ENCODE data around the gene TICAM2. TPM values are rescaled to one million over a fixed set of nuclear protein-coding genes. Genes with fewer than 3 reads are reported as not detected.
A peak's percentile ranks its signal among the peaks of the same experiment; 100 is the strongest.
"Not testable (repeated sequence)": the region's sequence is repeated elsewhere in the genome, so short reads cannot be mapped to it uniquely, and the experiment has no call there.

Gene TICAM2, protein sequence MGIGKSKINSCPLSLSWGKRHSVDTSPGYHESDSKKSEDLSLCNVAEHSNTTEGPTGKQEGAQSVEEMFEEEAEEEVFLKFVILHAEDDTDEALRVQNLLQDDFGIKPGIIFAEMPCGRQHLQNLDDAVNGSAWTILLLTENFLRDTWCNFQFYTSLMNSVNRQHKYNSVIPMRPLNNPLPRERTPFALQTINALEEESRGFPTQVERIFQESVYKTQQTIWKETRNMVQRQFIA
- total RNA-seq (11.9 TPM), polyA plus RNA-seq (3.0 TPM)

DNA sequence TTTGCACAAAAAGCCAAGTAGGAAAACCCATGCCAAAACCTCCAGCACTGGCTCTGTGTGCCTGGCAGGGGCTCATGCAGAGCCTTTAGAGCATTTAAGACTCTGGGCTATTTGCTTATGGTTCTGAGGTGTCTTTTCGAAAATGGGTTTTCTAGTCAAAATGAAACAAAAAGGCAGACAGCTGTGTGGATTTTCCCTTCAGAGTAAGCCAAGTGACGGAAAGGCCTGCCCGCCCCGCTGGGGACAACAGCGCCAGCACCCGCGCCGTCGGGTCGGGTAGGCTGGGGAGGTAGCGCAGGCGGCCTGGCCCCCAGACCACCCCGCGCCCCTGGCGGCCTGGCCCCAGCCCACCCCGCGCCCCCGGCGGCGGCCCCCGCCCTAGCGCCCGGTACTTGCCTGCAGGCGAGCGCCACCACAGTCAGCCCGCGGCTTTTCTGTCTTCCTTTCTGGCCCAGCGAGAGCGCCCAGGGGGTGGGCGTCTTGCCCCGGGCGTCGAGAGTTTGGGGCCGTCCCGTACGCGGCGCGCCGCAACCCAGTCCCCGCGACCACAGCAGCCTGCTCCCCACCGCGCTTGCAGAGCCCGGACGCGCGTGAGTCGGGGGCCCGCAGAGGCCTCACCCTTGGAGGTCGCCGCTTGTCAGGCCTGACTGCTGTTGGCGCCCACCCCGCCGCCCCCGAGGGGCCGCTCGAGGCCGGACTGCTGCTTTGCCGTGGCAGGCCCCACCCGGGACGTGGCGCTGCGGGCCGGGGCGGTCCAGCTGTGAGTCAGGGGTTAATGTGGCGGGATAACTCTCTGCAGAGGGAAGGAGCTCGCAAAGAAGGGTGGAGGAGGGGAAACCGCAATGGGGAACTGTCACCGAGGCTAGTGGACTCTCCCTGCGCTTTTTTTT, at the start of gene TICAM2:
TICAM2 (minus strand) TSS at position 779 of the 890 bp plus-strand sequence. CDS start 21,223 bp downstream, outside the sequence.
- under 1% methylated on average over 71 of the region's 71 CpGs for WGBS

DNA sequence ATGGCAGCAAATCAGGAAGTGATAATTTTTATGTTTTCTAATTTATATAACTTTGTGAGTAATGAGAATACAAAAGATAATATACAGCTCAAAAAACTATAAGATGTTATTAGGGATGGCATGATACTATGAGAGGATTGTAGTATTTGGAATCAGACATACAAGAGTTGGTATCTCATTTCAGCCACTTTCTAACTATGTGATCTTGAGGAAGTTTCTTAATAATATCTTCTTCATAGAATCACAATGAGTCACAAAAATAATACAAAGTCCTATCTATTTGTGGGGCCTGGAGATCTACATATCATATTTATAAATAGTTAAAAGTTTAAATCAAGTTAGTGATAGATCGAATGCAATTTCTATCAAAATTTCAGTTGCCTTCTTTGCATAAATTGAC, 47.3 kb upstream of the TICAM2 start:
- Histone ChIP-seq H3K27ac (ENCODE audit: low read depth) (no peak overlapping the region), H3K4me1 (ENCODE audit: insufficient read depth) (no peaks in the 10 kb centered on the region), H3K36me3 (ENCODE audit: insufficient read depth) (no peaks in the 10 kb centered on the region), H3K4me3 (ENCODE audit: low read depth, low read length) (no peak overlapping the region)
- DNase-seq (ENCODE audit: extremely low spot score) = no peak
- 94% methylated on average over 1 of the region's 1 CpG for WGBS

More for the DNA sequence above, at the start of gene TICAM2:
- no peak for DNase-seq (ENCODE audit: extremely low spot score)
- H3K36me3 ChIP-seq (ENCODE audit: insufficient read depth) = peaks cover 2% of the 10 kb centered on the region
- H3K4me1 ChIP-seq (ENCODE audit: insufficient read depth) = no peaks in the 10 kb centered on the region
- peak within 1 kb of the TSS; percentile 73 for H3K27ac ChIP-seq (ENCODE audit: low read depth)
- H3K4me3 ChIP-seq (ENCODE audit: low read depth, low read length) = peak within 1 kb of the TSS; percentile 79

DNA sequence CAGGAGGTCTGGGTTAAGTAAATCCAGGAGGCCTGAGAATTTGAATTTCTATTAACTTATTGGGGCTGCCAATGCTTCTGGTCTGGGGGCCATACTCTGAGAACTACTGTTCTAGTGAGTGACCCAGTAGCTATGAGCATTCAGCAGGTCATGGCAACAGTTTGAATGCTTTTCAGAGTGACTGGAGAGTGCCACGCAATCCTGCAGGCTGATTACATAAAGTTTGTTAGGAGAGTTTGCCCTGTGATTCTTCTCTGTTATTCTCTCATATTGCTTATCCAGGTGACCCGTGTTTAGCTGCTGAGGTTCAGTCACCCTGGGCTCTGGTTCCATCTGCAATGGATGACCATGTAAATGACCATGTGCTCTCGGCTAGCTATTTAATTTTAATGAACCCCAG, 45.8 kb upstream of the TICAM2 start:
- Histone ChIP-seq H3K27ac (ENCODE audit: low read depth) (no peak overlapping the region), H3K4me1 (ENCODE audit: insufficient read depth) (no peaks in the 10 kb centered on the region), H3K4me3 (ENCODE audit: low read depth, low read length) (no peak overlapping the region), H3K36me3 (ENCODE audit: insufficient read depth) (no peaks in the 10 kb centered on the region)
- 66% methylated on average over 3 of the region's 3 CpGs for WGBS
- no peak for DNase-seq (ENCODE audit: extremely low spot score)

DNA sequence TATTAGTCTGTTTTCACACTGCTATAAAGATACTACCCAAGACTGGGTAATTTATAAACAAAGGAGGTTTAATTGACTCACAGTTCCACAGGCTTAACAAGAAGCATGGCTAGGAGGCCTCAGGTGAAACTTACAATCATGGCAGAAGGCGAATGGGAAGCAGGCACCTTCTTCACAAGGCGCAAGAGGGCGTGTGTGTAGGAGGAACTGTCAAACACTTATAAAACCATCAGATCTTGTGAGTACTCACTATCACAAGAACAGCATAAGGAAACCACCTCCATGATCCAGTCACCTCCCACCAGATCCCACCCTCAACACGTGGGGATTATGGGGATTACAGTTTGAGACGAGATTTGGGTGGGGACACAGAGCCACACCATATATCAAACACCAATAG, 43.1 kb upstream of the TICAM2 start:
- 67% methylated on average over 5 of the region's 5 CpGs for WGBS
- not testable (repeated sequence) for H3K36me3 ChIP-seq (ENCODE audit: insufficient read depth); H3K4me3 ChIP-seq (ENCODE audit: low read depth, low read length); H3K4me1 ChIP-seq (ENCODE audit: insufficient read depth); DNase-seq (ENCODE audit: extremely low spot score); H3K27ac ChIP-seq (ENCODE audit: low read depth)

DNA sequence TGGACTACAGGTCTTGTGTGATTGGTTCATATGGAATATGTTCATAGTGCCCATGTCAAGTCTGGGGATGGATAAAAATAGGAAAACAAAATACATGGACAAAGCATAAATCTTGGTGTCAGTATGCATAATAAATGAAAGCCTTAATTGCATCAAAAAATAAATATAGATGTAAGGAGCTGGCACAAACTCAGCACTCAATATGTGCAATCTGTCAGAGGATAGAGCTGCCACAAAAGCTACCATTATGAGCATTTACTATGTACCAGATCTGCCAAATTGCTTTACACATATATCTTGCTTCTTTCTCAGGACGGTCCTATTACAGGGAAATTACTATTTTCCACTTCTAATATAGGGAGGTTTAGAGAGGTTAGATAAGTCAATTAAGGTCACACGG, 41.8 kb upstream of the TICAM2 start:
- Histone ChIP-seq H3K4me3 (ENCODE audit: low read depth, low read length) (no peak overlapping the region), H3K36me3 (ENCODE audit: insufficient read depth) (no peaks in the 10 kb centered on the region), H3K27ac (ENCODE audit: low read depth) (no peak overlapping the region), H3K4me1 (ENCODE audit: insufficient read depth) (no peaks in the 10 kb centered on the region)
- WGBS = 82% methylated on average over 2 of the region's 2 CpGs
- DNase-seq (ENCODE audit: extremely low spot score) = no peak

DNA sequence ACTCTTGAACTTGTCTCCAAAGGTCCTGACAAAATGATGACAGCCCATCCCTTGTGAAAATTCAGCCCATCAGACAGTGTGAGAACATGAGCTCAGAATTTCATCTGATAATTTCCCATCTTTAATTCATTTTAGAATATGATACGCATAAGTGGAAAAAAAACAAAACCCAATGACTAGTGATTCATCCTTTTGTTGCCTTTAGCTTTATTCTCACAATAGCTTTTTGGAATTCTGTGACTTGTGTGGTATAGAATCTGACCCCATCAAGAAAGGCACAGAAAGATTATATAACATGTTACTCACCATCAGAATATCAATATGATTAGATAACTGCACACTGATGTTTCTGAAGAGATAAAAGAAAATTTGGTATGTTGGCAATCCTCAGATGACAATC, 39.7 kb upstream of the TICAM2 start:
- Histone ChIP-seq H3K27ac (ENCODE audit: low read depth) (no peak overlapping the region), H3K36me3 (ENCODE audit: insufficient read depth) (no peaks in the 10 kb centered on the region), H3K4me1 (ENCODE audit: insufficient read depth) (no peaks in the 10 kb centered on the region), H3K4me3 (ENCODE audit: low read depth, low read length) (no peak overlapping the region)
- WGBS = 77% methylated on average over 1 of the region's 1 CpG
- DNase-seq (ENCODE audit: extremely low spot score) = no peak

DNA sequence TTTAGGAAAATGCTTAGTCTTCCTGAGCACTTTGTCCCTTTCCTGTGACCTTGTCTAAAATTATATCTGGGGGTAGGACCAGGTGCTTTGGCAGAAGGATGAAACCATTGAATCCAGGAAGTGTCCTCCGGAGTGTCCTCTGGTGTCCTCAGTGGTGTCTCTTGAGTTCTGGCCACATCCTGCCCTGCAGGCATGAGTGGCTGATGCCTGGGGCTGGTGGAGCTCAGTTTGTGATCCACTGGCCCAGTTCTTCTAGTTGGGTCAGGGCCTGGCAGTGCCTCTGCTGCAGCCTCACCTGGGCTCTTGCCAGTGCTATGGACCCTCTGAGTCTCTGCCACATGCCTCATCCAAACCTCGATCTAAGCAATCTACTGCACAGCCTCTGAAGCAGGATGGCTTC, 38.0 kb upstream of the TICAM2 start:
- no peak overlapping the region for H3K27ac ChIP-seq (ENCODE audit: low read depth)
- no peaks in the 10 kb centered on the region for H3K36me3 ChIP-seq (ENCODE audit: insufficient read depth)
- H3K4me1 ChIP-seq (ENCODE audit: insufficient read depth) = no peaks in the 10 kb centered on the region
- H3K4me3 ChIP-seq (ENCODE audit: low read depth, low read length) = no peak overlapping the region
- no peak for DNase-seq (ENCODE audit: extremely low spot score)
- WGBS = 82% methylated on average over 2 of the region's 2 CpGs

DNA sequence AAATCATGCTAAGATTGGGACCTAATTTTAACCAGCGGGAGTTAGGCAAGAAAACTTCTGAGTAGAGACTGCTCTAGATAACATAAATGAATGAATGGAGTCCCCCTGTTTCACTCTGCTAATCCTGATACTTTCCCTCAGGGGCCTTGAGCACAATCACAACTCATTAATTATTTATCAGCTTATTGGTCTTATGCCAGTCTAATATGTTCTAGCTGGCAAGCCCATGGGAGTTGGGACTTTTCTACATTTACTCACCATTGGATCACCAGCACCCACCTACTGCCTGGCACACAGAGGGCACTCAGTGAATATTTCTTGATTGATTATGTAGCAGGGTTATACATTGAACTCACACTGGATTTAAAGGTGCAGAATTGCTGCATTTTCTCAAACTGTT, 37.1 kb upstream of the TICAM2 start:
- DNase-seq (ENCODE audit: extremely low spot score) = no peak
- 86% methylated on average over 1 of the region's 1 CpG for WGBS
- no peak overlapping the region for H3K27ac ChIP-seq (ENCODE audit: low read depth)
- no peak overlapping the region for H3K4me3 ChIP-seq (ENCODE audit: low read depth, low read length)
- no peaks in the 10 kb centered on the region for H3K36me3 ChIP-seq (ENCODE audit: insufficient read depth)
- no peaks in the 10 kb centered on the region for H3K4me1 ChIP-seq (ENCODE audit: insufficient read depth)

DNA sequence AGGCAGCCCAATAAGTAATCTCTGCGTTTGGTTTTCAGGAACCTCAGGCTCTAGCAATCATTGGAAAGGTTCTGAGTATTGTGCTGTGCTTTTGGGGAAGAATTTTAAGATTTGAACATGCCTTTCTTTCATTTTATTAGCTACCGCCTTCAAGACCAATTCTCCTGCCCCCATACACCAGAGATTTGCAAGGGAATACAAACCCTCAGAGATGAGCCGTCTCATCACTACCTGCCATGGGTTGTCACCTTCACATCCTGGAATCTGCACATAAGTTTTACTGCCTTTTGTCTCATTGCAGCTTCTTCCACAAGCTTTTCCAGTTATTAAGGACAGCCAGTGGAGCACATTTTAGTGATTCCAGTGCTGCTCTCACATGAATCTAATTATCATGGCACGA, 35.2 kb upstream of the TICAM2 start:
- Histone ChIP-seq H3K4me1 (ENCODE audit: insufficient read depth) (no peaks in the 10 kb centered on the region), H3K4me3 (ENCODE audit: low read depth, low read length) (no peak overlapping the region), H3K27ac (ENCODE audit: low read depth) (no peak overlapping the region), H3K36me3 (ENCODE audit: insufficient read depth) (no peaks in the 10 kb centered on the region)
- WGBS = 65% methylated on average over 4 of the region's 4 CpGs
- DNase-seq (ENCODE audit: extremely low spot score) = no peak

DNA sequence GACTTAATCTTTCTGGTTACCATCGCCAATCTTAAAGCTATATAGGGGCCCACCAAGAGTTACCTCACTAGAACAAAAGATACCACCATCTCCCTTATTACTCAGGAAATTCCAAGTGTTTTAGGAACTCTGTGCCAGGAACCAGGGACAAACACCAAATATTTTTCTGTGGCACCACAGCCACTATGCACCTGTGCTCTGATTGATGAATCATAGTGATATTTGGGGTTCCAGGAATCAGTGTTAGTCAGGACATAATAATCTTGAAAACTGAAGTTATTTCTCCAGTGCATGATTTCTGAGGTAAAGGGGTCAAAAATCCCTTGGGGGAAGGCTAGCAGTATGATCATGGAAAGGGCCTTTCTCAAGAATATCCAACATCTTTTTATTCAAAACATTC, 33.7 kb upstream of the TICAM2 start:
- Histone ChIP-seq H3K4me1 (ENCODE audit: insufficient read depth) (no peaks in the 10 kb centered on the region), H3K4me3 (ENCODE audit: low read depth, low read length) (no peak overlapping the region), H3K36me3 (ENCODE audit: insufficient read depth) (no peaks in the 10 kb centered on the region), H3K27ac (ENCODE audit: low read depth) (no peak overlapping the region)
- 51% methylated on average over 1 of the region's 1 CpG for WGBS
- DNase-seq (ENCODE audit: extremely low spot score) = no peak

DNA sequence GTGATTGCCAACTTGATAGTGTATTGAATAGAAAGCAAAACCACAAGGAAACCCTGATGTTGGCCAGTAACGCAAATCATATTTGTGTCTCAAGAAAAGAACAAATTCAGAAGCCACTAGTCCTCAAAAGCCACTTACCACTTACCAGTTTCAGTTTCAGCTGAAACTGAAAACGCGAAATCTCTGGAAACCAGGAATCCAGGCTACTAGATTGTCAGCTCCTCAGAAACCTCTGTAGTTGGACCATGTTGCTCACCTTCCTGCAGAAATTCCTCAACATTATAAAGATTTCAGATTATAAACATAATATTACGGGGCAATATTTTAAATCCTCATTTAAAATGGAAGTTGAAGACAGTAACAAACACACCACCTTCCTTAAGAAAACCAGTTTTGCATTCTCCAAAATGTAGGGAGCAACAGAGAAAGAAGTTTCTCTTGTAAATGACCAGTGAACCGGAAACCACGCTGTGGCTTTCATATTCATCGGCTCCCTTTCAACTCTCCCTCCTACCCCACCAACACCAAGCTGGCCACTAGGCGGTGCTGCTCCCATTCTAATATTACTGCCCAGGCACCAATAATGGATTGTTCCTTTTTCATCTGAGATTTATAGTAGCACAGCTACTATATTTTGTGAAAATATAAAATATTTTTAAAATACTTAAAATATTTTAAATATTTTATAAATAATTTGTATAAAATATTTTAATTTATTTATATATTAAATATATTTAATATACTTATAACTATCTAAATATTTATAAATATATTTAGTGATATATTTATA, 32.3 kb upstream of the TICAM2 start:
- no peaks in the 10 kb centered on the region for H3K36me3 ChIP-seq (ENCODE audit: insufficient read depth)
- peak overlapping the region; percentile 31 for H3K4me3 ChIP-seq (ENCODE audit: low read depth, low read length)
- no peaks in the 10 kb centered on the region for H3K4me1 ChIP-seq (ENCODE audit: insufficient read depth)
- H3K27ac ChIP-seq (ENCODE audit: low read depth) = peak overlapping the region; percentile 6
- 11% methylated on average over 8 of the region's 8 CpGs for WGBS
- DNase-seq (ENCODE audit: extremely low spot score) = peak; percentile 79

DNA sequence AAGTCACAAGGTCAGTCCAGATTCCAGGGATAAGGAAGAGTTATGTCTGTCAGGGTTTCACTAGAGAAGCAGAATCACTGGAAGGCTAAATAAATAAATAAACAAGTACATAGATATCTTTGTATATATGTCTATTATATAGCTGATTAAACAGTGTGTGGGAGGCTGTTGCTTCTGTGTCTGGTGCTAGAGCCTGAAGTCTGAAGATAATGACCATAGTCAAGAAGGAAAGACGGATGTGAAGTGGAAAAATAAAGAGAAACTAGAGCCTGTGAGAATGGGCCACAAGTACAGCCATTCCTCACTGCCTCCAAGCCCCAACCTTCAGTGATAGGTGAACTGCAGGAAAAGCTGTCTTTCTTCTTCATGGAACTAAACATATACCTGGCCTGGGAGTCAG, 27.6 kb upstream of the TICAM2 start:
- WGBS = 83% methylated on average over 1 of the region's 1 CpG
- Histone ChIP-seq H3K27ac (ENCODE audit: low read depth) (no peak overlapping the region), H3K4me3 (ENCODE audit: low read depth, low read length) (no peak overlapping the region), H3K4me1 (ENCODE audit: insufficient read depth) (no peaks in the 10 kb centered on the region), H3K36me3 (ENCODE audit: insufficient read depth) (no peaks in the 10 kb centered on the region)
- DNase-seq (ENCODE audit: extremely low spot score) = no peak

DNA sequence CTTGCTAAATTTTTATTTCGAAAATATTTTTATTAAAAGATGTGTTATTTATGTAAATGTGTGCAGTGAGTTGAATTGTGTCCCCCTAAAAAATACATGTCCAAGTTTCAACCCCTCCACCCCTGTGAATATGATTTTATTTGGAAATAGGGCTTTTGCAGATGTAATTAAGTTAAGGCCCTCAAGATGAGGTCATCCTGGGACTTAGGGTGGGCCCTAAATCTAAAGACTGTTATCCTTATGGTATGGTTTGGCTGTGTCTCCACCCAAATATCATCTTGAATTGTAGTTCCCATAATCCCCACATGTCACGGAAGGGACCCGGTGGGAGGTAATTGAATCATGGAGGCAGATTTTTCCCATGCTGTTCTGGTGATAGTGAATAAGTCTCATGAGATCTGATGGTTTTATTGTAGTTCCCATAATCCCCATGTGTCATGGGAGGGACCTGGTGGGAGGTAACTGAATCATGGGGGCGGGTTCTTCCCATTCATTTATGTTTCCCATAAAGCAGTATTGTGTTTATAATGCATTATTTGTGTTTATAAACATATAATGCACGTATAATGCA, 25.1 kb upstream of the TICAM2 start:
- no peak for DNase-seq (ENCODE audit: extremely low spot score)
- no peak overlapping the region for H3K4me3 ChIP-seq (ENCODE audit: low read depth, low read length)
- WGBS = 78% methylated on average over 5 of the region's 5 CpGs
- H3K27ac ChIP-seq (ENCODE audit: low read depth) = no peak overlapping the region
- H3K4me1 ChIP-seq (ENCODE audit: insufficient read depth) = peaks cover 2% of the 10 kb centered on the region
- no peaks in the 10 kb centered on the region for H3K36me3 ChIP-seq (ENCODE audit: insufficient read depth)

All from urinary bladder (tissue), 4 donors.